Chondrocyte (in vitro differentiated cells): ENCODE measurements around the gene FBXO30. TPM values are rescaled to one million over a fixed set of nuclear protein-coding genes. Genes with fewer than 3 reads are reported as not detected.

Experiments
- DNase-seq: peaks from one replicate; pipeline ENCODE4 v3.0.0; 2021; ENCODE audit warnings: mixed read lengths, low spot score
- H3K27ac Mint-ChIP-seq: one replicate; pipeline ENCODE4 v1.8.0; 2021; ENCODE audit warnings: mild to moderate bottlenecking, moderate library complexity, mixed read lengths; ENCODE audit not compliant: unreplicated experiment
- H3K27me3 Mint-ChIP-seq: 2 replicates; pipeline ENCODE4 v1.8.0; 2021; ENCODE audit warnings: low read depth, mixed read lengths
- H3K36me3 Mint-ChIP-seq: 2 replicates; pipeline ENCODE4 v1.8.0; 2021; ENCODE audit warnings: low read depth, mixed read lengths
- H3K4me1 Mint-ChIP-seq: 2 replicates; pipeline ENCODE4 v1.8.0; 2021; ENCODE audit warnings: low read depth, mild to moderate bottlenecking, mixed read lengths
- H3K4me3 Mint-ChIP-seq: one replicate; pipeline ENCODE4 v1.8.0; 2021; ENCODE audit warnings: mild to moderate bottlenecking, moderate library complexity, mixed read lengths; ENCODE audit not compliant: unreplicated experiment
- H3K9me3 Mint-ChIP-seq: 2 replicates; pipeline ENCODE4 v1.8.0; 2021; ENCODE audit warnings: low read depth, mixed read lengths
- long read RNA-seq: library from polyadenylated mRNA; stranded (forward); transcript quantifications from one replicate; pipeline ENCODE4 v2.0.0, GENCODE V29; 2021
- total RNA-seq: library from RNA; stranded (reverse); gene quantifications from 3 replicates; pipeline ENCODE4 v1.2.1, GENCODE V29; 2021
- TF ChIP-seq, protein P1 (sequence below): fragments of 200-600 bp; sonication (generic); IDR thresholded peaks from 2 replicates; pipeline ENCODE4 v1.5.0; 2021; ENCODE audit warnings: antibody characterized with exemption, mild to moderate bottlenecking, moderate library complexity

Gene FBXO30, protein sequence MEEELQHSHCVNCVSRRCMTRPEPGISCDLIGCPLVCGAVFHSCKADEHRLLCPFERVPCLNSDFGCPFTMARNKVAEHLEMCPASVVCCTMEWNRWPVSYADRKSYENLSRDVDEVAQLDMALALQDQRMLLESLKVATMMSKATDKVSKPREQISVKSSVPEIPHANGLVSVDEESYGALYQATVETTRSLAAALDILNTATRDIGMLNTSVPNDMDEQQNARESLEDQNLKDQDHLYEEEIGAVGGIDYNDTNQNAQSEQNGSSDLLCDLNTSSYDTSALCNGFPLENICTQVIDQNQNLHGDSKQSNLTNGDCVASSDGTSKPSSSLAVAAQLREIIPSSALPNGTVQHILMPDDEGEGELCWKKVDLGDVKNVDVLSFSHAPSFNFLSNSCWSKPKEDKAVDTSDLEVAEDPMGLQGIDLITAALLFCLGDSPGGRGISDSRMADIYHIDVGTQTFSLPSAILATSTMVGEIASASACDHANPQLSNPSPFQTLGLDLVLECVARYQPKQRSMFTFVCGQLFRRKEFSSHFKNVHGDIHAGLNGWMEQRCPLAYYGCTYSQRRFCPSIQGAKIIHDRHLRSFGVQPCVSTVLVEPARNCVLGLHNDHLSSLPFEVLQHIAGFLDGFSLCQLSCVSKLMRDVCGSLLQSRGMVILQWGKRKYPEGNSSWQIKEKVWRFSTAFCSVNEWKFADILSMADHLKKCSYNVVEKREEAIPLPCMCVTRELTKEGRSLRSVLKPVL
- 10.4 to 11.8 TPM (median 11.0 TPM) in 3 replicates for total RNA-seq
- long read RNA-seq, full-length matches to known transcripts = 30 of 36 reads
- long read RNA-seq, partial matches to known transcripts = 1 of 36 reads
- long read RNA-seq, other reads (novel, unspliced or antisense) = 5 of 36 reads

DNA sequence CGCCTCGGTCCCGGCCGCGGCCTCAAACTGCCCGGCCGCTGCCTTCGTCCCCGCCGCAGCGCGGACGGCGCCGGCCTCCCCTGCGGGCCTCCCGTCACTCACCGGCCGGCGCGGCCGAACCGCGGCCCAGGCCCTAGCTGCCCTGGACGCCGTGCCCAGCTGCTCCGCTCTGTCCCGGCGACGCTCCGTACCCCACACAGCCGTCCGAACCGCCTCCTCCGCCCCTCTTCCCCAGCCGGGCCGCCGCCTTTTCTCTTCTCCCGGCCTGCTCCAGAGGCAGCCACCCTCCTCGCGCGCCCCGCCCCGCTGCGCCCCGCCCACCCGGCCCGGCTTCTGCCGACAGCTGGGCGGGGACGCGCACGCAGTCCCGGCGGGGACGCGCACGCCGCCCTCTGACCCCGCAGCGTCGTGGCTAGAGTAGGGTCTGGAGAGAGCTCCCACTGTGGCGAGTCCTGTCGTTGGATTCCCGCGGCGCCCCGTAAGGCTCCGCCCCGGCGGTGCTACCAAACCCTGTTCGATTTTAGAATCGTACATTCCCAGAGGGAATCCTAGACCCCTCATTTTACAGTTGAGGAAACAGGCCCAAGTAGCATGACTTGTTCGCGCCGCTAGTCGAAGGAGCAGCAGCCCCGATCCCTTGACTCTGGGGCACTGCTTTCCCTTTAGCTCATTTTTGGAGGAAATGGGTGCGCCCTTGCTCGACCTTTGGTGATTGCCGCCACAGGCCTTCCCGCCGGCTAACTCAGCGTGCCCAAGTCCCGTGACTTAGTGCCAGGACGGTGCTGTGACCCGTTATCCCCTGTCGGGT is at the start of gene FBXO30:
Gene FBXO30 (minus strand): TSS at position 295 of the 808 bp plus-strand sequence. CDS start 8,390 bp downstream, outside the sequence.
- Mint-ChIP-seq H3K9me3 (no peaks in the 10 kb centered on the region), H3K4me3 (peak within 1 kb of the TSS; percentile 88), H3K4me1 (peaks cover 42% of the 10 kb centered on the region), H3K27me3 (no peaks in the 10 kb centered on the region), H3K36me3 (peaks cover 2% of the 10 kb centered on the region), H3K27ac (peak within 1 kb of the TSS; percentile 97)
- peak; percentile 79 for DNase-seq
- TF ChIP-seq, protein P1, sequence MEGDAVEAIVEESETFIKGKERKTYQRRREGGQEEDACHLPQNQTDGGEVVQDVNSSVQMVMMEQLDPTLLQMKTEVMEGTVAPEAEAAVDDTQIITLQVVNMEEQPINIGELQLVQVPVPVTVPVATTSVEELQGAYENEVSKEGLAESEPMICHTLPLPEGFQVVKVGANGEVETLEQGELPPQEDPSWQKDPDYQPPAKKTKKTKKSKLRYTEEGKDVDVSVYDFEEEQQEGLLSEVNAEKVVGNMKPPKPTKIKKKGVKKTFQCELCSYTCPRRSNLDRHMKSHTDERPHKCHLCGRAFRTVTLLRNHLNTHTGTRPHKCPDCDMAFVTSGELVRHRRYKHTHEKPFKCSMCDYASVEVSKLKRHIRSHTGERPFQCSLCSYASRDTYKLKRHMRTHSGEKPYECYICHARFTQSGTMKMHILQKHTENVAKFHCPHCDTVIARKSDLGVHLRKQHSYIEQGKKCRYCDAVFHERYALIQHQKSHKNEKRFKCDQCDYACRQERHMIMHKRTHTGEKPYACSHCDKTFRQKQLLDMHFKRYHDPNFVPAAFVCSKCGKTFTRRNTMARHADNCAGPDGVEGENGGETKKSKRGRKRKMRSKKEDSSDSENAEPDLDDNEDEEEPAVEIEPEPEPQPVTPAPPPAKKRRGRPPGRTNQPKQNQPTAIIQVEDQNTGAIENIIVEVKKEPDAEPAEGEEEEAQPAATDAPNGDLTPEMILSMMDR = peak; percentile 57

DNA sequence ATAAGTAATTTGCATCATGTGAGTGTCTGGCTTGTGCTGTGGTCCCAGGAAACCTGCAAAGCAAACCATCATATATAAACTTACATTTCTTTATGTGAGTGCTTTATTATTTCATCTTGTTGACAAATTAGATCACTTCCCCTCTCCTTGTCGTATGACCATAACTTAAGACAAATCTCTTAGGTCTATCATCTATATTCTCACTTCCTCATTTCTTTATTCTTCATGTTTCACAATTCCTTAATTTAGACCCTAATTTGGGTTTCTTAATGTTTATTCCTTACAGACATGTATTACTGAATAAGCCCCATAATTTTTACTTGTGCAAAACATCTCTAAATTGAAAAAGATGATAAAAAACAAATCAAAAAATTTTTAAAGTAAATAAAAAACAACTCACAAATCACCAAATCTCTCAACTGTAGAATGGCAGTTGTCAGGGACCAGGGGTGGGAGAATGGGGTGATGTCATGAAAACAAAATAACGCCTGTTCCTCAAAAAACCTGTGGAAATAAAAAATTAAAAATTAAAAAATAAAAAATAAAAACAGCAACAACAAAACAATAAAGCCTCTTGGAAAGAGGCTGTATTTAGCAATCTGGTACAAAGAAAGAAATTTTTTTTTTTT is 49.5 kb upstream of the FBXO30 start:
- TF ChIP-seq, protein P1 = no peak
- Mint-ChIP-seq H3K4me1 (no peaks in the 10 kb centered on the region), H3K36me3 (peaks cover 10% of the 10 kb centered on the region), H3K27ac (no peak overlapping the region), H3K4me3 (no peak overlapping the region), H3K9me3 (peaks cover 15% of the 10 kb centered on the region), H3K27me3 (no peaks in the 10 kb centered on the region)
- DNase-seq = no peak

DNA sequence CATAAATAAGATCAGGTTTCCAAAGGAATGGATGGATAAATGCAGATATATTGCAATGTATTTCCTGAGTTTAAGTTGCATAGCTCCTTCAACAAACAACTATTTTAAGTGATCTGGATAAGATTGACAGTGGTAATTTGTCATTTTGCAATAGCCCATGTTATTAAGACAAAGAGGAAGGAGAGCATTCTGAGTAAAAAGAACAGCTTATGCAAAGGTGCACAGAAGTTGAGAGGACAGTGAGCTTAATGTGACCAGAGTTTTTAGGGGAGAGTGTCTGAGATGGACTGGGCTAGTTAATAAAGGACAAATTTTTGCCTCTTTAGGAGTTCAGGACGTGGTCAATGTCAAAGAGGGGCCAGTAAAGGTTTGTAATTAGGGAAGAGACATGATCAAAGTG is 48.8 kb upstream of the FBXO30 start:
- H3K36me3 Mint-ChIP-seq = peaks cover 11% of the 10 kb centered on the region
- no peak overlapping the region for H3K27ac Mint-ChIP-seq
- no peaks in the 10 kb centered on the region for H3K27me3 Mint-ChIP-seq
- no peak for DNase-seq
- no peak overlapping the region for H3K4me3 Mint-ChIP-seq
- no peaks in the 10 kb centered on the region for H3K4me1 Mint-ChIP-seq
- H3K9me3 Mint-ChIP-seq = peaks cover 15% of the 10 kb centered on the region
- TF ChIP-seq, protein P1 = no peak

DNA sequence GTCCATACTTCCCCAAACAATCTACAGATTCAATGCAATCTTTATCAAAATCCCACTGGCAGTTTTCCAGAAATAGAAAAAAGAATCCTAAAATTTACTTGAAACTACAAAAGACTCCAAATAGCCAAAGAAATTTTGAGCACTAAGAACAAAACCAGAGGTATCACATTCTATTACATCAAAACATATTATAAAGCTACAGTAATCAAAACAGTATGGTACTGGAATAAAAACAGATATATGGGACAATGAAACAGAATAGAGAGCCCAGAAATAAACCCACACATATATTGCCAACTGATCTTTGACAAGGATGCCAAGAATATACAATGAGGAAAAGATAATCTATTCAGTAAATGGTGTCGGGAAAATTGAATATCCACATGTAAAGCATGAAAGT is 46.0 kb upstream of the FBXO30 start:
- peaks cover 12% of the 10 kb centered on the region for H3K36me3 Mint-ChIP-seq
- DNase-seq = no peak
- peaks cover 20% of the 10 kb centered on the region for H3K9me3 Mint-ChIP-seq
- H3K4me3 Mint-ChIP-seq = no peak overlapping the region
- H3K27ac Mint-ChIP-seq = no peak overlapping the region
- H3K27me3 Mint-ChIP-seq = no peaks in the 10 kb centered on the region
- TF ChIP-seq, protein P1 = no peak
- H3K4me1 Mint-ChIP-seq = no peaks in the 10 kb centered on the region
